Caki2 (cell line): ENCODE measurements around the gene NLGN3. TPM values are rescaled to one million over a fixed set of nuclear protein-coding genes. Genes with fewer than 3 reads are reported as not detected.
A peak's percentile ranks its signal among the peaks of the same experiment; 100 is the strongest.

Experiments used
- DNase-seq: peaks from one replicate; pipeline ENCODE4 v3.0.0-alpha.2; 2015; ENCODE audit warnings: low read depth
- in situ Hi-C: cut with HindIII; loops from 2 replicates; pipeline ENCODE4 v1.10.0; 2016; ENCODE audit warnings: low sequenced_read_pairs, low pct_unique_long_range_greater_than_20kb, mixed read lengths
- total RNA-seq: library from RNA; depleted of rRNA; stranded (reverse); fragments of >200 nt; shearing (Covaris generic); gene quantifications from 2 replicates; pipeline ENCODE4 v1.2.3, GENCODE V29; 2014; ENCODE audit warnings: low replicate concordance; rRNA removed

NLGN3 gene
- total RNA-seq, 1 experiment from 2014 or later = 0.20 TPM

DNA sequence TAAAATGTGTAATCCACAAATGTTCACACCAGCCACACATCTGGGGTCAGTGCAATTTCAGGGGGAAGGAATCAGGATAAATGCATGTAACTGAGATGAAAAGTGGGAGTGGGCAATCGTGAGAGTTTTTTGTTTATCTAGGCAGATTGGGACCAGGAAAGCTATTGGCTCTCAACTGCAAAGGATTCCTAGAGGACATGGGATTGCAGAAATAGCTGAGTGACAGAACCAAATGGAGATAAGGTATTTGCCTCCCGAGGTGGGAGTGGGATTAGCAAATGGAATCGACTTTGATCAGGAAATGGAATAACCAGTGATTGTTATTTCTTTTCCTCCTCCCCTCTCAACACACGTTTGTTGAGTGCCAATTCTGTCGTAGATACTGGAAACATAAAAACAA, 39.5 kb downstream of the NLGN3 start:
- in situ Hi-C loops = no loop called here
- DNase-seq = no peak

- DNase-seq = no peak
- in situ Hi-C loops = no loop called here
Observed at GRCh38 chrX:71184803-71185495, 40.3 kb downstream of the NLGN3 start.

- in situ Hi-C loops = no loop called here
- DNase-seq = no peak
Observed at GRCh38 chrX:71191248-71191647, 46.6 kb downstream of the NLGN3 start.

DNA sequence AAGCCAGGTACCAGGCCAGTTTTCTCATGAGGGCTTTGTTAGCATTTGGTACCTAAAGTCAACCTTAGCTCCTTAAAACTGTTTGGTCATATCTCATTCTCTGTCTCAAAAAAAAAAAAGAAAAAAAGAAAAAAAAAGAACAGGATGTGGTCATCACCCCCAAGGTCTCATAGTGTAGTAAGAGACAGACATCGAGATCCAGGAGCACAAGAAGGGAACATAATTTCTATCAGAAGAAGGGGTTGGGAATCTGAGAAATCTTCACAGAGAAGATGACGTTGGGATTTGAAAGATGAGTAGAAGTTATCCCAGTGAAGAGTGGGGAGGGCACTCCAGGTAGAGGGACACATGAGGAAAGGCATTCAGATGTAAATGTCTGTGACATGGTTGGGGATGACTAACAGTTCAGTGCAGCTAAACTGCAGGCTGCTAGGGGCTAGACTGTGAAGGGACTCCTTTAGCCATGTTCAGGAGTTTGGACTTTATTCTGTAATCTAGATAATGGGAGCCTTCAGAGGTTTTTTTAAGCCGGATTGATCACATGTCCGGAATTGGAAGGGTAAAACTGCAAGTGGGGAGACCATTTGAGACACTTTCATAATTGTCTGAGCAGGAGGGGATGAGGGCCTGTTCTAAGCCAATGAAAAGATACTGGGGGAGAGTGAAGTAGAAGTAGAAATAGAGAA, 51.5 kb downstream of the NLGN3 start:
- in situ Hi-C loops = no loop called here
- DNase-seq = no peak

DNA sequence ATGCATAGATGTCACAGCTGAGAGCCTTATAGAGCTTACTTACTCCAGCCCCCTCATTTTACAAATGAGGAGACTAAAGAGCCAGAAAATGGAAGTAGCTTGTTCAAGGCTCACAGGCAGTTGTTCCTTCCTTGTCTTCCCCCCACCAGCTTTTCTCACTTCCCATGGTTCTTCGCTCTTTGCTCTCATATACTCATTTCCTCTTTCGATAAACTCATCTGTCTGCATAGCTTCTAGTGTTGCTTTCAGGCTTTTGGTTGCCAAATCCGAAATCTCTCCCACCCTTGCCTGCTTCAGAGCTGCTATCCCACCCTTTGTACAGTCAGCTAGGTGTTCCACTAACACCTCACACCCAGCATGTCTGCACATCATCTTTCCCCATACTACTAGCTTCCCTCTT, 53.4 kb downstream of the NLGN3 start:
- in situ Hi-C loops = no loop called here

DNA sequence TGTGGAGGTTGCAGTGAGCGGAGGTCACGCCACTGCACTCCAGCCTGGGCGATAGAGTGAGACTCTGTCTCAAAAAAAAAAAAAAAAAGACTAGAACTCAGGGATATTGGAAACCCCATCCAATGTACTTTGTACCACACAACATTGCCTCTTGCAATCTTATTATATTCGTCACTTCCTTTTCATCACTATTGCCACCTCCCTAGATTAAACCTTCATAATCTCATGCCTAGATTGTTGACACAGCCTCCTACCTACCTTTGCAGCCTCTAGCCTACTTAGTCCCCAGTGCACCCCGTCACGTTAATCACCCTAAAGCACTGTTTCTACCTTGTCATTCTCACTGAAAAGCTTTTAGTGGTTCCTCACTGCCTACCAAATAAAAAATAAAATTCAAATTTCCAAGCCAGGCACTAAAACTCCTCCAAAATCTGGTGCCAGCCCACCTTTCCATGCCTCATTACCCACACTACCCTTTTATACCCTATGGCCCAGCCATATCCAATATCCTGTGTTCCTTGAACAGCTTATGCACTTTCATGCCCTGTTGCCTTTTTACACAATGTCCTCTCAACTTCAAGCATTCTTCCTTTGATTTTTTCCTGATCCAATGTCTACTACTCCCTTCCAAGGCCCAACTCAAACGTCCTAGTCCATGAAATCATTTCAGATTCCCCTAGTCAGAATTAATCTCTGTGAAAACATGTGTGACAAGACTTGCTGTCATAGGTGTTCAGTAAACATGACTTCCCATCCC, 54.8 kb downstream of the NLGN3 start:
- in situ Hi-C loops = no loop called here

More for the DNA sequence above, 53.4 kb downstream of the NLGN3 start:
- no peak for DNase-seq

GRCh38 chrX:71210816-71211215, 66.2 kb downstream of the NLGN3 start:
- no peak for DNase-seq
- in situ Hi-C loops = no loop called here

More for the DNA sequence above, 54.8 kb downstream of the NLGN3 start:
- no peak for DNase-seq

DNA sequence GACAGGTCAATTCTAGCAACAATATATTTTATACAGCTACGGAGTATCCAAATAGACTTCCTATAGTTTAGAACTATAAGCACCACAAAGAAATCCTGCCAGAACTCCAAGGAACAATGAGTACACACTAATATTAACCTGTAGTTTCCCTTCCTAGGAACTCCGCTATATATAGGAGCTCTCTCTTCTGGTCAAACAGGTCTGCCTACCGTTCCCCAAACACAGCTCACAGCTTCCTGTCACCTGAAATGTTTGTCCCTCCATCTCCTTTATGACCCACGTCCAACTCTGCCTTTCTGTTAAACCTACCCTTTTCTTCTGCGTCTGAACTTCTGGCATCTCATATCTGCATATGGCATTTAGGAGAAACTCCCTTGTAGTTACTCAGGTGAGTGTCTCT, 67.9 kb downstream of the NLGN3 start:
- DNase-seq = no peak
- in situ Hi-C loops = no loop called here

DNA sequence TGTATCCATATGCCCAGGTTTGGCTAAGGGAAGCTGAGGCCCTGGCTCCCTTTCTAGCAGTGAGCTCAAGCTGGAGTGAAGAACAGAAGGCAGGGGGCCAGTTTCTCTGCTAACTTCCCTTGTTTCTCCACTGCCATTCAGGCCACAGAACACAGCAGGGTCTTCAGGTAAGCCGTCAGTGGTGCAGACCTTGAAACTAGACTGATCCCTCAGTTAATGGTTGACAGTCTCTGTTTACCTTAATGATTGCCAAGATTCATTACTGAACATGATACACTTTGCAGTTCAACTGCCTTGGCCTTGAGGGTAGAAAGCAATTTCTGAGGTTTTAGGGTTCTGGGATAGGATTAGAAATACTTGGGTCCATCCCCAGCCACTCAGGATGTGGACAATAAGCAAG, 69.5 kb downstream of the NLGN3 start:
- no peak for DNase-seq
- in situ Hi-C loops = no loop called here

GRCh38 chrX:71214604-71215337, 70.1 kb downstream of the NLGN3 start:
- in situ Hi-C loops = no loop called here
- DNase-seq = peak; percentile 1

DNA sequence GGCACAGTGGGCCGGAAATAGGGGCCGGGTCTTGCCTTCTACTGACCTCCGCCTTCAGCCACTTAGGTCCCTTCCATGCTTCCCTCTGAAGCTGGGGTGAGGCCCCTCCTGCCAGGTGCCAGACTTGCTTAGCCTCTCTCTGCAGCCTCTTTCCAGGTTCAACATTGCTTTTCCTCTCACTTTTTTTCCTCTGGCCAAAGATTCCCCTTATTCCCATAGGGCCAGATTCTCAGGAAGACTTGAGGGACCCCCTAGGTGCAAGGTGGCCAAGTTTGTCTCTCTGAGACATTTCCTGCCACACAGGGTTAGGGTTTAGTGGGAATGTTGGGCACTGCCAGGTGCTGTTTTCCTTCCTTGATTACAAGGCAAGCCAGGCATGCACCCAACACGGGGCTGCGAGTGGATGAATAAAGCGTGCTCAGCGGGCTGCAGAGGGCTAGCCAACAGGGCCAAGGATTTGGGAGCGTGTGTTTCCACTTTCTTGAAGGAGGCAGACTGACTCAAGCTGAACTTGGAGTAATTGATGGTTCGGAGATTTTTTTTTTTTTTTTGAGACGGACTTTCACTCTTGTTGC, 70.8 kb downstream of the NLGN3 start:
- DNase-seq = no peak
- in situ Hi-C loops = no loop called here

GRCh38 chrX:71216485-71216884, 71.8 kb downstream of the NLGN3 start:
- DNase-seq = no peak
- in situ Hi-C loops = no loop called here

- in situ Hi-C loops = no loop called here
- no peak for DNase-seq
Observed at GRCh38 chrX:71217298-71217697, 72.7 kb downstream of the NLGN3 start.

Other genes with a start within 250 kb of the NLGN3 start
- gene TEX11, start 236.1 kb upstream of the NLGN3 start, total RNA-seq = not detected in 2 replicates
- gene SLC7A3, start 213.7 kb upstream of the NLGN3 start, total RNA-seq = not detected in 2 replicates
- gene SNX12, start 76.5 kb upstream of the NLGN3 start, total RNA-seq = 65.7 and 98.8 TPM in 2 replicates
- 0.41 and 1.3 TPM in 2 replicates for gene FOXO4, start 49.0 kb upstream of the NLGN3 start, total RNA-seq
- not detected in 2 replicates for gene CXorf65, start 38.1 kb upstream of the NLGN3 start, total RNA-seq
- gene IL2RG, start 33.3 kb upstream of the NLGN3 start, total RNA-seq = not detected in 2 replicates
- 4.8 and 6.7 TPM in 2 replicates for gene MED12, start 26.2 kb upstream of the NLGN3 start, total RNA-seq
- gene GJB1, start 78.4 kb downstream of the NLGN3 start, total RNA-seq = not detected in 2 replicates
- gene ZMYM3, start 109.3 kb downstream of the NLGN3 start, total RNA-seq = 7.0 and 16.3 TPM in 2 replicates
- 523 TPM in 2 replicates for gene NONO, start 138.8 kb downstream of the NLGN3 start, total RNA-seq
- gene ITGB1BP2, start 156.9 kb downstream of the NLGN3 start, total RNA-seq = 1.5 TPM in 1 of 2 replicates, not detected in the other
- gene TAF1, start 221.5 kb downstream of the NLGN3 start, total RNA-seq = 7.7 and 9.2 TPM in 2 replicates